Parathyroid adenoma (tissue), 2 donors: ENCODE measurements around the gene CELSR1.

Source experiments
- H2AFZ ChIP-seq: fragments of 300-600 bp; sonication (generic); one replicate; pipeline ENCODE4 v1.7.0; 2017; ENCODE audit warnings: antibody characterized with exemption, mild to moderate bottlenecking
- H3K27ac ChIP-seq: fragments of 300-600 bp; sonication (generic); one replicate; pipeline ENCODE4 v1.7.0; 2017
- H3K27me3 ChIP-seq: fragments of 300-600 bp; sonication (generic); one replicate; pipeline ENCODE4 v1.7.0; 2017; ENCODE audit warnings: low read length; ENCODE audit not compliant: control insufficient read depth, insufficient read depth
- H3K36me3 ChIP-seq: fragments of 300-600 bp; sonication (generic); one replicate; pipeline ENCODE4 v1.7.0; 2017; ENCODE audit warnings: low read length; ENCODE audit not compliant: control insufficient read depth, insufficient read depth
- H3K4me1 ChIP-seq: fragments of 300-600 bp; sonication (generic); one replicate; pipeline ENCODE4 v1.7.0; 2017; ENCODE audit warnings: control low read depth
- H3K4me2 ChIP-seq: fragments of 300-600 bp; sonication (generic); one replicate; pipeline ENCODE4 v1.7.0; 2017; ENCODE audit warnings: low read length
- H3K4me3 ChIP-seq: fragments of 300-600 bp; sonication (generic); one replicate; pipeline ENCODE4 v1.7.0; 2017; ENCODE audit warnings: low read depth, low read length
- H3K79me2 ChIP-seq: fragments of 300-600 bp; sonication (generic); one replicate; pipeline ENCODE4 v1.7.0; 2017; ENCODE audit warnings: control low read depth
- H3K9ac ChIP-seq: fragments of 300-600 bp; sonication (generic); one replicate; pipeline ENCODE4 v1.7.0; 2017; ENCODE audit warnings: mild to moderate bottlenecking
- H3K9me3 ChIP-seq: fragments of 300-600 bp; sonication (generic); one replicate; pipeline ENCODE4 v1.7.0; 2017; ENCODE audit warnings: low read length; ENCODE audit not compliant: control insufficient read depth
- TF ChIP-seq, protein P1 (sequence below): fragments of 300-600 bp; sonication (generic); IDR thresholded peaks from one replicate; pipeline ENCODE4 v1.7.0; 2017; ENCODE audit warnings: antibody characterized with exemption, mild to moderate bottlenecking
- donor health status: primary hyperparathyroidism.

The CELSR1 gene

GRCh38 chr22:46571642-46572250 is 34.3 kb upstream of the CELSR1 start:
- Histone ChIP-seq H2AFZ (no peak overlapping the region), H3K4me3 (no peak overlapping the region), H3K4me1 (no peaks in the 10 kb centered on the region), H3K9me3 (no peaks in the 10 kb centered on the region), H3K4me2 (no peak overlapping the region), H3K79me2 (no peaks in the 10 kb centered on the region), H3K27ac (no peak overlapping the region), H3K9ac (no peak overlapping the region), H3K36me3 (no peaks in the 10 kb centered on the region), H3K27me3 (no peaks in the 10 kb centered on the region)
- TF ChIP-seq, protein P1, sequence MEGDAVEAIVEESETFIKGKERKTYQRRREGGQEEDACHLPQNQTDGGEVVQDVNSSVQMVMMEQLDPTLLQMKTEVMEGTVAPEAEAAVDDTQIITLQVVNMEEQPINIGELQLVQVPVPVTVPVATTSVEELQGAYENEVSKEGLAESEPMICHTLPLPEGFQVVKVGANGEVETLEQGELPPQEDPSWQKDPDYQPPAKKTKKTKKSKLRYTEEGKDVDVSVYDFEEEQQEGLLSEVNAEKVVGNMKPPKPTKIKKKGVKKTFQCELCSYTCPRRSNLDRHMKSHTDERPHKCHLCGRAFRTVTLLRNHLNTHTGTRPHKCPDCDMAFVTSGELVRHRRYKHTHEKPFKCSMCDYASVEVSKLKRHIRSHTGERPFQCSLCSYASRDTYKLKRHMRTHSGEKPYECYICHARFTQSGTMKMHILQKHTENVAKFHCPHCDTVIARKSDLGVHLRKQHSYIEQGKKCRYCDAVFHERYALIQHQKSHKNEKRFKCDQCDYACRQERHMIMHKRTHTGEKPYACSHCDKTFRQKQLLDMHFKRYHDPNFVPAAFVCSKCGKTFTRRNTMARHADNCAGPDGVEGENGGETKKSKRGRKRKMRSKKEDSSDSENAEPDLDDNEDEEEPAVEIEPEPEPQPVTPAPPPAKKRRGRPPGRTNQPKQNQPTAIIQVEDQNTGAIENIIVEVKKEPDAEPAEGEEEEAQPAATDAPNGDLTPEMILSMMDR: no peak

- no peak overlapping the region for H3K4me3 ChIP-seq
- no peak overlapping the region for H3K4me2 ChIP-seq
- TF ChIP-seq, protein P1: no peak
- no peaks in the 10 kb centered on the region for H3K79me2 ChIP-seq
- H3K27ac ChIP-seq: no peak overlapping the region
- H3K9me3 ChIP-seq: no peaks in the 10 kb centered on the region
- H2AFZ ChIP-seq: no peak overlapping the region
- no peaks in the 10 kb centered on the region for H3K36me3 ChIP-seq
- no peak overlapping the region for H3K9ac ChIP-seq
- H3K4me1 ChIP-seq: no peaks in the 10 kb centered on the region
- H3K27me3 ChIP-seq: no peaks in the 10 kb centered on the region
Observed at GRCh38 chr22:46569848-46570695, 32.7 kb upstream of the CELSR1 start.

DNA sequence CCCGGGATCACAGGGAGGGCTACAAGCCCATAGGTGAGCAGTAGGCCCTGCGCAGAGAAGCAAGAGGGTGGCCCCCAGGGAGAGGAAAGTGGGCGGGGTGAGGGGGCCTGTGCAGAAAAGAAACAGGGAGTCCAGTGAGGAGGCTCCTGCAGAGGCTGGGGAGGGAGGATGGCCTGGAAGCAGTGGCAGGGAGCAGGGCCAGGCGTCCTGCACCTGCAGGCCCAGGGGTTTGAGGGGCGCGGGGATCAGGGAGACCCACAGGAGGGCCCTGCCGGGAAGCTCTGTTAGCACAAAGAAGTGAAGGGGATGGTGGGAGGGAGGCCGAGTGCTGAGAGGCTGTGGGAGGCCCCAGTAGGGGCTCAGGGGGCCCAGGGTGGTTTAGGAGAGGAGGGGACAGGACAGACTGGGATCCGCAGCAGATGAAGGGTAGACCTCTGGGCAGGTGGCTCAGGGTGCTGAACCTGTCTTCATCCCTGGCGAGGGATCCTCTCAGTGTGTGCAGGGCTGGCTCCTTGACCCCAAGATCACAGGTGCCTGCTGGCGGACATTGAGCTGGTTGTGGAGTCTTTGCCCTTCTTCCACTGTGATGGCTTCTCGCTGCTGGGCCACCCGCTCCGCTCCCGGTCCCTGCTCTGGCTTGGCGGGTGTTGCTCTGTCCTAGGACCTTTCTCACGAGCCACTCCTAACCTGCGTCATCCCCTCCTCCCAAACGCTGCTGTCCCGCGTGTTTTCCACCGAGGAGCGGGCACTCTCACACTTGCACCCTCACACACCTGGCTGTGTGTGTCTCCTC is 31.8 kb upstream of the CELSR1 start:
- H3K36me3 ChIP-seq: no peaks in the 10 kb centered on the region
- no peak overlapping the region for H3K4me3 ChIP-seq
- no peak overlapping the region for H3K9ac ChIP-seq
- TF ChIP-seq, protein P1: no peak
- H3K9me3 ChIP-seq: no peaks in the 10 kb centered on the region
- no peaks in the 10 kb centered on the region for H3K4me1 ChIP-seq
- no peak overlapping the region for H2AFZ ChIP-seq
- H3K4me2 ChIP-seq: no peak overlapping the region
- no peak overlapping the region for H3K27ac ChIP-seq
- no peaks in the 10 kb centered on the region for H3K79me2 ChIP-seq
- H3K27me3 ChIP-seq: no peaks in the 10 kb centered on the region

DNA sequence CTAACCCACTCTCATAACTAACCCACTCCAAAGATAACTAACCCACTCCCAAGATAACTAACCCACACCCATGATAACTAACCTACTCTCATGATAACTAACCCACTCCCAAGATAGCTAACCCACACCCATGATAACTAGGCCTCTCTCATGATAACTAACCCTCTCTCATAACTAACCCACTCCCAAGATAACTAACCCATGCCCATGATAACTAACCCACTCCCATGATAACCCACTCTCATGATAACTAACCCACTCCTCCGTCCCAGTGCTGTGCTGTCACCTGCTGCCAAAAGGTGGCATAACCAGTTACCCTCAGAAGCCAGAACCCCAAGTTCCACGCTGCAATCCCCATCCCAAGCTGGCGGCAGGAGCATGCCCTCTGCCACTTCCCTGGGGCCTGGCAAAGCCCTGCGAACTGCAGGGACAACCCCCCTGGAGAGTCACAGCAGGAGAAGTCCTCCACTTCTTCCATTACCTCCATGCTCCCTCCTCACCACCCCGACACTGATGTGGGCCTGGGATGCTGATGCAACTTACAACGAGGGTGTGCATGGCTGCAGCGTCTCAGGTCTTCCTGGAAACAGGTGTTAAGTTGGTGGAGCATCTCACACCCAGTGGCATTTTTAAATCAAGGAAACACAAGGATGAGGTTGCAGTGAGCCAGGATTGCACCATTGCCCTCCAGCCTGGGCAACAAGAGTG is 30.8 kb upstream of the CELSR1 start:
- Histone ChIP-seq H3K4me1 (no peaks in the 10 kb centered on the region), H3K27me3 (no peaks in the 10 kb centered on the region), H3K36me3 (no peaks in the 10 kb centered on the region), H3K9me3 (no peaks in the 10 kb centered on the region), H3K27ac (no peak overlapping the region), H3K79me2 (no peaks in the 10 kb centered on the region), H3K4me3 (no peak overlapping the region), H3K9ac (no peak overlapping the region), H2AFZ (no peak overlapping the region), H3K4me2 (no peak overlapping the region)
- TF ChIP-seq, protein P1: no peak
